Adrenal gland (tissue), 5 donors: Measurements from ENCODE around the gene CRYGN.

Source experiments
- POLR2A ChIP-seq, 2 donors: fragments of 450-650 bp; IDR thresholded peaks; one replicate each; pipeline ENCODE4 v1.6.1; 2017; ENCODE audit warnings: antibody characterized with exemption in 2 of 2, mild to moderate bottlenecking in 2 of 2, moderate library complexity in 1 of 2
- TF ChIP-seq, protein P1 (sequence below), 6 experiments: fragments of 450-650 bp in 4 of 6; fragments of 200-600 bp in 2 of 6; sonication (generic) in 1 of 6; IDR thresholded peaks; 1 replicate in 5 of 6; 2 replicates in 1 of 6; pipeline versions ENCODE4 v1.5.1 to v1.8.0; 2016 to 2021; ENCODE audit warnings: antibody characterized with exemption in 6 of 6, mild to moderate bottlenecking in 2 of 6, moderate library complexity in 1 of 6
- donor health status: DM: no; HTN: no; CAD: no.

DNA sequence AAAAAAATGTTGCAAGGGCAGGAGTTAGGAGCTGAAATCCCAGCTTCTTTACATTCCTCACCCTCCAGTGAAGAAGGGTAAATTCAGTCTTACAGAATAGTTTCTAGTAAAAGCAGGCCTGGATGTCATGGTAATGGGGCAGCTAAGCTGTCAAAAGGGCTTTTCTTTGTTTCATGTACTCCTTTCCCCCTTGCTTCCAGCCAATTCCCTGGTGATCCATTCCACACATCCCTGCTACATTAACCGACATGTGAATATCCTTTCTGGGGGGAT lies 43.7 kb upstream of the CRYGN start:
- TF ChIP-seq, protein P1, sequence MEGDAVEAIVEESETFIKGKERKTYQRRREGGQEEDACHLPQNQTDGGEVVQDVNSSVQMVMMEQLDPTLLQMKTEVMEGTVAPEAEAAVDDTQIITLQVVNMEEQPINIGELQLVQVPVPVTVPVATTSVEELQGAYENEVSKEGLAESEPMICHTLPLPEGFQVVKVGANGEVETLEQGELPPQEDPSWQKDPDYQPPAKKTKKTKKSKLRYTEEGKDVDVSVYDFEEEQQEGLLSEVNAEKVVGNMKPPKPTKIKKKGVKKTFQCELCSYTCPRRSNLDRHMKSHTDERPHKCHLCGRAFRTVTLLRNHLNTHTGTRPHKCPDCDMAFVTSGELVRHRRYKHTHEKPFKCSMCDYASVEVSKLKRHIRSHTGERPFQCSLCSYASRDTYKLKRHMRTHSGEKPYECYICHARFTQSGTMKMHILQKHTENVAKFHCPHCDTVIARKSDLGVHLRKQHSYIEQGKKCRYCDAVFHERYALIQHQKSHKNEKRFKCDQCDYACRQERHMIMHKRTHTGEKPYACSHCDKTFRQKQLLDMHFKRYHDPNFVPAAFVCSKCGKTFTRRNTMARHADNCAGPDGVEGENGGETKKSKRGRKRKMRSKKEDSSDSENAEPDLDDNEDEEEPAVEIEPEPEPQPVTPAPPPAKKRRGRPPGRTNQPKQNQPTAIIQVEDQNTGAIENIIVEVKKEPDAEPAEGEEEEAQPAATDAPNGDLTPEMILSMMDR (IDR thresholded peaks at IDR 0.05) = no peak
- TF ChIP-seq POLR2A (IDR thresholded peaks at IDR 0.05) = no peak
